Measurements from ENCODE around the gene INHBC.

DNA sequence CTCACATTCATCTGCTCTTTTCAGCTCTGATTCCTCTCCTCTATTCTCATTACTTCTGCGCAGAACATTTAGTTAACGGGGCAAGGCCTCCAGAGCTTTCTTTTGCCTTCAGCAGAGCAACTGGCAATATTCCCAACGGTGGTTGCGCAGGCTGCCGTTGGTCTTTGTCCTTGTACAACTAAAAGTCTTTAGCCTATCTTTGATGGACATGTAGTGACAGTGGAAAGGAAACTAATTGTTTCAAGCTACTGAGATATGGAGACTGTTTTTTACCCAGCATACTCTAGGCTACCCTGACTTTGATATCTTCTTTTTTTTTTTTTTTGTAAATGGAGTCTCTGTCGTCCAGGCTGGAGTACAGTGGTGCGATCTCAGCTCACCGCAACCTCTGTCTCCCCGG, 16.3 kb upstream of the INHBC start:
- TF ChIP-seq TAF1 (IDR thresholded peaks at IDR 0.05; ENCODE audit: borderline replicate concordance, insufficient read depth, low read length), result no peak
- TF ChIP-seq, protein P1, sequence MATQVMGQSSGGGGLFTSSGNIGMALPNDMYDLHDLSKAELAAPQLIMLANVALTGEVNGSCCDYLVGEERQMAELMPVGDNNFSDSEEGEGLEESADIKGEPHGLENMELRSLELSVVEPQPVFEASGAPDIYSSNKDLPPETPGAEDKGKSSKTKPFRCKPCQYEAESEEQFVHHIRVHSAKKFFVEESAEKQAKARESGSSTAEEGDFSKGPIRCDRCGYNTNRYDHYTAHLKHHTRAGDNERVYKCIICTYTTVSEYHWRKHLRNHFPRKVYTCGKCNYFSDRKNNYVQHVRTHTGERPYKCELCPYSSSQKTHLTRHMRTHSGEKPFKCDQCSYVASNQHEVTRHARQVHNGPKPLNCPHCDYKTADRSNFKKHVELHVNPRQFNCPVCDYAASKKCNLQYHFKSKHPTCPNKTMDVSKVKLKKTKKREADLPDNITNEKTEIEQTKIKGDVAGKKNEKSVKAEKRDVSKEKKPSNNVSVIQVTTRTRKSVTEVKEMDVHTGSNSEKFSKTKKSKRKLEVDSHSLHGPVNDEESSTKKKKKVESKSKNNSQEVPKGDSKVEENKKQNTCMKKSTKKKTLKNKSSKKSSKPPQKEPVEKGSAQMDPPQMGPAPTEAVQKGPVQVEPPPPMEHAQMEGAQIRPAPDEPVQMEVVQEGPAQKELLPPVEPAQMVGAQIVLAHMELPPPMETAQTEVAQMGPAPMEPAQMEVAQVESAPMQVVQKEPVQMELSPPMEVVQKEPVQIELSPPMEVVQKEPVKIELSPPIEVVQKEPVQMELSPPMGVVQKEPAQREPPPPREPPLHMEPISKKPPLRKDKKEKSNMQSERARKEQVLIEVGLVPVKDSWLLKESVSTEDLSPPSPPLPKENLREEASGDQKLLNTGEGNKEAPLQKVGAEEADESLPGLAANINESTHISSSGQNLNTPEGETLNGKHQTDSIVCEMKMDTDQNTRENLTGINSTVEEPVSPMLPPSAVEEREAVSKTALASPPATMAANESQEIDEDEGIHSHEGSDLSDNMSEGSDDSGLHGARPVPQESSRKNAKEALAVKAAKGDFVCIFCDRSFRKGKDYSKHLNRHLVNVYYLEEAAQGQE (IDR thresholded peaks at IDR 0.05; ENCODE audit: insufficient read depth in 1 of 2, low read depth in 2 of 2, low read length in 2 of 2), result no peak
- no peak for TF ChIP-seq POLR2AphosphoS5 (IDR thresholded peaks at IDR 0.05; ENCODE audit: low read depth, low read length)
